H1 (cell line): ENCODE data around the gene IFRD1. TPM values are rescaled to one million over a fixed set of nuclear protein-coding genes. Genes with fewer than 3 reads are reported as not detected.

ENCODE experiments used
- BRCA1 ChIP-seq: IDR thresholded peaks from 2 replicates; pipeline ENCODE4 v1.6.1; 2012; ENCODE audit warnings: low read depth, low read length, improper control_type of control experiment
- CREB1 ChIP-seq: IDR thresholded peaks from 2 replicates; pipeline ENCODE4 v1.6.1; 2012; ENCODE audit warnings: inconsistent platforms
- GTF2F1 ChIP-seq: IDR thresholded peaks from 2 replicates; pipeline ENCODE4 v1.6.1; 2012; ENCODE audit warnings: low read depth, low read length, improper control_type of control experiment, borderline replicate concordance
- RAD21 ChIP-seq, 2 experiments: IDR thresholded peaks in 1 of 2; conservative IDR thresholded peaks in 1 of 2; 2 replicates each; pipeline ENCODE4 v1.6.1; 2011; ENCODE audit warnings: low read depth in 2 of 2, low read length in 2 of 2, improper control_type of control experiment in 1 of 2, inconsistent platforms in 1 of 2, mild to moderate bottlenecking in 1 of 2, moderate library complexity in 1 of 2
- TAF7 ChIP-seq: optimal IDR thresholded peaks from 2 replicates; pipeline ENCODE3; 2011; ENCODE audit warnings: low read depth, mild to moderate bottlenecking, inconsistent platforms, low read length, moderate library complexity, borderline replicate concordance
- ZNF274 ChIP-seq: IDR thresholded peaks from 2 replicates; pipeline ENCODE4 v1.7.0; 2012; ENCODE audit warnings: low read length, borderline replicate concordance; ENCODE audit errors: extremely low read depth
- polyA plus RNA-seq, 7 experiments: library from polyadenylated mRNA; depleted of rRNA in 3 of 7; stranded (reverse) in 5 of 7; unstranded in 2 of 7; fragments of >200 nt in 5 of 7; fragments of 200-250 nt in 2 of 7; gene quantifications; 1 replicate in 5 of 7; 2 replicates in 1 of 7; 4 replicates in 1 of 7; pipeline versions ENCODE4 v1.2.1 to v1.2.3, GENCODE V29; 2011 to 2013; ENCODE audit warnings: missing spikeins in 2 of 7, mixed read lengths in 2 of 7
- total RNA-seq: library from RNA; stranded (reverse); fragmentation: NEBNext Ultra II Directional; extraction: Animal tissue kit (Norgen Biotek cat#: 25700); gene quantifications from 2 replicates; pipeline ENCODE4 v1.2.1, GENCODE V29; 2021

IFRD1 gene
- total and polyA plus RNA-seq, 2 of the 8 experiments (the other 6 are each of a cell fraction or from before 2014, with no cell fraction given): 23.0 to 50.4 TPM

DNA sequence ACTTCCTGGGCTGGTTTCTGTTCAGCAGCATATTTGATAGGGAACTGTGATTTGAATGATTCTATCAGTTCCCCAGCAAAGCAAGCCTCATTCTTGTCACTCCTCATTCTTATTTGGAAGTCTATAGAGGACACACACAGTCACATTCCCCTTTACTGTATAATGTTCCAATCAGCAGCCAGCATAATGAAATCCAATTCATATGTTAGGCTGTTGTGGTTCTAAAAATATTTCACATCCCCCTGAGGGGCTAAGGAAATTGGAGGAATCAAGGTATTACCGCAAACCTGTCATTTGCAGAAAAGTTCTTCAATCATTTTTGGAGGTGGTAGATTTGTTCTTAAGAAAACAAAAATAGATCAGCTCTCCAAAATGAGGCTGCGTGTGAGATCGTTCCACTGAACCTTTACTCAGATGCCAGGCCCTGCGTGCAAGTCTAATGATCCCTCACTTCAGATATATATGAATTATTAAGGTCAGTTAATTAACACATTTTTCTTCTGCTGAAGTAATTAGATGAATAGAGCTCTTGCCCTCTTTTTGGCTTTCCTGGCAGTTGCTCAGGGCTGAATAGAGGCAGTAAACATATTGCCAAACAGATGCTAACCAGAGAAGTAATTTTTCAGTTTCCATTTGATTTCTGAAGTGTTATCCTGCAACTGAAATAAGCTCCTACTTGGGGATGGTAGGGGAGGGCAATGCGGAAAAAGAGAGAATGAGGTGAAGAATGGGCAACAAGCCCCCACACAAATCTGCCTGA lies 62.4 kb downstream of the IFRD1 start (continued):
- TF ChIP-seq BRCA1 (no peak), RAD21 (IDR thresholded peaks at IDR 0.05 in 1 of 2, conservative IDR thresholded peaks at IDR 0.05 in 1 of 2; ENCODE audit: low read depth in 2 of 2, low read length in 2 of 2) (no peak), CREB1 (no peak), ZNF274 (no peak), TAF7 (no peak), GTF2F1 (no peak)
